ENCODE data around the gene TCF4.

DNA sequence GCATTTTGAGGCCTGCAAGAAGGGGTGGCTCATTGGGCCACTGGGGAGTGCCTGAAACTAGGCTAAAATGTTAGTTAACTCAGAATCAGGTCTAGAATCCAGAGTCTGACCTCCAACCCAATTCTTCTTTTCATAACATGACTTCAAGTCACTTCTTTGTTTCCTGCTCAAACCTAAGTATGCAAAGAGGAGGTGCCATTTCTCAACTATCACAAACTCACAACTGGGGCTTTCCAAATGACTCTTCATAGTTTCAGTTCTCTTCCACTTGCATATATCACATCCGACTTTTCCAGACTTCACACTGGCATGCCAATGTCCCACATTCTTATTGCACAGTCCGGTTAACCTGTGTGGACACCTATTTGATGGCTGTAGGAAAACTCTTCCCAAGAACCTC is 211.6 kb downstream of the TCF4 start:
- TF ChIP-seq POLR2A (IDR thresholded peaks at IDR 0.05): no peak
- TF ChIP-seq POLR2AphosphoS5 (IDR thresholded peaks at IDR 0.05): no peak
- TF ChIP-seq, protein P1, sequence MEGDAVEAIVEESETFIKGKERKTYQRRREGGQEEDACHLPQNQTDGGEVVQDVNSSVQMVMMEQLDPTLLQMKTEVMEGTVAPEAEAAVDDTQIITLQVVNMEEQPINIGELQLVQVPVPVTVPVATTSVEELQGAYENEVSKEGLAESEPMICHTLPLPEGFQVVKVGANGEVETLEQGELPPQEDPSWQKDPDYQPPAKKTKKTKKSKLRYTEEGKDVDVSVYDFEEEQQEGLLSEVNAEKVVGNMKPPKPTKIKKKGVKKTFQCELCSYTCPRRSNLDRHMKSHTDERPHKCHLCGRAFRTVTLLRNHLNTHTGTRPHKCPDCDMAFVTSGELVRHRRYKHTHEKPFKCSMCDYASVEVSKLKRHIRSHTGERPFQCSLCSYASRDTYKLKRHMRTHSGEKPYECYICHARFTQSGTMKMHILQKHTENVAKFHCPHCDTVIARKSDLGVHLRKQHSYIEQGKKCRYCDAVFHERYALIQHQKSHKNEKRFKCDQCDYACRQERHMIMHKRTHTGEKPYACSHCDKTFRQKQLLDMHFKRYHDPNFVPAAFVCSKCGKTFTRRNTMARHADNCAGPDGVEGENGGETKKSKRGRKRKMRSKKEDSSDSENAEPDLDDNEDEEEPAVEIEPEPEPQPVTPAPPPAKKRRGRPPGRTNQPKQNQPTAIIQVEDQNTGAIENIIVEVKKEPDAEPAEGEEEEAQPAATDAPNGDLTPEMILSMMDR (IDR thresholded peaks at IDR 0.05): no peak
- no peak for TF ChIP-seq EP300 (IDR thresholded peaks at IDR 0.05)

Data from suprapubic skin (tissue), 4 donors.